VCaP (cell line): ENCODE data around the gene NR6A1.

Experiments used
- H3K27ac ChIP-seq: fragments of 450-650 bp; 2 replicates; pipeline ENCODE4 v1.5.1; 2017
- CTCF ChIP-seq: fragments of 450-650 bp; conservative IDR thresholded peaks from 2 replicates; pipeline ENCODE4 v1.5.1; 2017; ENCODE audit warnings: mild to moderate bottlenecking, moderate library complexity

Gene NR6A1

DNA sequence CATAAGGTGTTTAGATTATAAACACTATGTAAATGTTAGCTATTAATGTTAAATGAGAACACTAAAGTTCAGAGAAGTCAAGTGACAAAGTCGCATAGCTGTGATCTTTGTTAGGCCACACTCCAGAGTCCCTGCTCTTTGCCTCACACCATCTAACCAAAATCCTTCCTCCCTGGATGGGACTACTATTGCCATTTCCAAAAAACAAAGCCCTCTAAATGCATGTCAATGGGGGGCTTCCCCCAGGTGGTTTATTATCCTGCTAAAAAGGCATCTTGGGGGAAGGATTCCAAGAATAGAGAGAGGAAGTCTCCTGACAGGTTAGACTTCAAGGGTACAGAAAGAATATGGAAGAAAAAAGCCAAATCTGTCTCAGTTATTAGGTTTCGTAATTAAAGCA lies 10.4 kb downstream of the NR6A1 start:
- no peak overlapping the region for H3K27ac ChIP-seq
- no peak for TF ChIP-seq CTCF

- H3K27ac ChIP-seq: peak overlapping the region; percentile 33
- TF ChIP-seq CTCF: no peak
Observed at GRCh38 chr9:124759327-124759726, 11.8 kb downstream of the NR6A1 start.

- peak overlapping the region; percentile 33 for H3K27ac ChIP-seq
- no peak for TF ChIP-seq CTCF
Observed at GRCh38 chr9:124758691-124759090, 12.4 kb downstream of the NR6A1 start.

DNA sequence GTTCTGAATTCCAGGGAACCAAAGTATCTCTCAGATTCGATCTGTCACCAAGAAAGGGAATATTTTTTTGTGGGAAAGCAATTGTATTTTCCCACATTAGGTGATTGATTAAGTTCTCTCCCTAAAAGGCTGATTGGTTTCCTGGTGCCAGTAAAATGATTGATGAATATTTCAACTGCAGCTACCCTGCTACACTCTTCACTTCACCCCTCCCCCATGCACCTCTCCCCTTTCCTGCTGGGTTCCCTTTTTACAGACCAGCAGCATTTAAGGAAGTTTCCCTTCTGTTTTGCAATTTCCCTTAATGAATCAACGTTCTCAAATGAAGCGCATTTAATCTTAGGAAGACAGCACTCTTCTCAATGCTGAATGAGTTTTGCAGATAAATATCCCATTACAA lies 13.1 kb downstream of the NR6A1 start:
- no peak for TF ChIP-seq CTCF
- H3K27ac ChIP-seq: peak overlapping the region; percentile 33

DNA sequence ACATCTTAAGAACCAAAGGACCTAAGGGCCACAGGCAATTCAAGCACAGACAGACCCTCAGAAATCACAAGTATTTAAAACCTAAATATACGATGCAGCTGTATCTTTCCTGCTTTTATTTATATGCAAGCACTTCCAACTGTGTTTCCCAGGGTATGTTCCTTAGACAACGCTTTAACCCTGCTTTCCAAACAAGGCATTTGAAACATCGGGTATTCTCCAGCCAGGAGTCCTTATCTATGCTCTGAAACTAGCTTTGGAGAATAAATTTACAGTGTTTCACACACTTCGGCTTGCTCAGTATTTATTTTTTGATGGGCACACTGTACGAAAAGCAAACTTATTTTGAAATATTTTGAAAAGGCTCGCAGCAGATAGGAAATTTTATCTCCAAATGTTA lies 13.5 kb downstream of the NR6A1 start:
- H3K27ac ChIP-seq: no peak overlapping the region
- no peak for TF ChIP-seq CTCF

- no peak overlapping the region for H3K27ac ChIP-seq
- TF ChIP-seq CTCF: no peak
Observed at GRCh38 chr9:124756011-124756410, 15.1 kb downstream of the NR6A1 start.

GRCh38 chr9:124755061-124755460 lies 16.1 kb downstream of the NR6A1 start:
- H3K27ac ChIP-seq: no peak overlapping the region
- TF ChIP-seq CTCF: no peak

GRCh38 chr9:124754289-124754688 lies 16.8 kb downstream of the NR6A1 start:
- peak; percentile 69 for TF ChIP-seq CTCF
- H3K27ac ChIP-seq: no peak overlapping the region
